H1 (cell line): ENCODE data around the gene IRAG1. TPM values are rescaled to one million over a fixed set of nuclear protein-coding genes. Genes with fewer than 3 reads are reported as not detected.

Experiments used
- CTCF ChIA-PET: fragments of 300-600 bp; sonication (Branson Sonifier 250); formaldehyde crosslinking; loops from one replicate; lab custom pipeline; 2021; ENCODE audit not compliant: partially characterized antibody; lab: Charles Lee
- POLR2A ChIA-PET: fragments of 300-600 bp; sonication (Branson Sonifier 250); formaldehyde crosslinking; loops from one replicate; lab custom pipeline; 2021; ENCODE audit warnings: inconsistent platforms; ENCODE audit not compliant: partially characterized antibody; lab: Charles Lee
- DNase-seq, 2 experiments: peaks; one replicate each; pipeline versions ENCODE4 v3.0.0 to v3.0.0-alpha.2; 2010 to 2022; ENCODE audit warnings: low spot score in 2 of 2, low read depth in 1 of 2, mixed read lengths in 1 of 2
- FAIRE-seq: peaks from 2 replicates; lab custom pipeline; 2011; peaks lifted over from hg19 to GRCh38; lab: Jason Lieb, UNC
- H2AFZ ChIP-seq: 2 replicates; pipeline ENCODE4 v1.8.1; 2012; ENCODE audit warnings: low read length, inconsistent platforms
- H2AK5ac ChIP-seq: 2 replicates; pipeline ENCODE4 v1.6.1; 2013; ENCODE audit warnings: low read depth, low read length
- H2BK120ac ChIP-seq: replicated peaks from 2 replicates; pipeline ENCODE3; 2013; ENCODE audit warnings: low read depth, low read length, inconsistent platforms
- H2BK12ac ChIP-seq: 2 replicates; pipeline ENCODE4 v1.6.1; 2013; ENCODE audit warnings: low read depth, low read length
- H2BK15ac ChIP-seq: 2 replicates; pipeline ENCODE4 v1.6.1; 2013; ENCODE audit warnings: low read length
- H2BK20ac ChIP-seq: 2 replicates; pipeline ENCODE4 v1.6.1; 2013; ENCODE audit warnings: low read length
- H2BK5ac ChIP-seq: 2 replicates; pipeline ENCODE4 v1.6.1; 2013; ENCODE audit warnings: low read depth, low read length
- H3K14ac ChIP-seq: 2 replicates; pipeline ENCODE4 v1.6.1; 2013; ENCODE audit warnings: inconsistent platforms; ENCODE audit not compliant: insufficient read length
- H3K18ac ChIP-seq: 2 replicates; pipeline ENCODE4 v1.6.1; 2013; ENCODE audit warnings: low read length; ENCODE audit errors: extremely low read depth
- H3K23ac ChIP-seq: 2 replicates; pipeline ENCODE4 v1.6.1; 2013; ENCODE audit warnings: inconsistent platforms; ENCODE audit not compliant: insufficient read length
- H3K23me2 ChIP-seq: 2 replicates; pipeline ENCODE4 v1.6.1; 2013; ENCODE audit warnings: low read depth, low read length
- H3K27ac ChIP-seq: 2 replicates; pipeline ENCODE4 v1.6.1; 2011; ENCODE audit warnings: low read depth, low read length, inconsistent platforms
- H3K27me3 ChIP-seq, 4 experiments: replicated peaks in 1 of 4; 1 replicate in 1 of 4; 2 replicates in 3 of 4; pipeline versions ENCODE4 v1.6.1 to v1.8.1; 2011 to 2013; ENCODE audit warnings: low read length in 3 of 4, mild to moderate bottlenecking in 3 of 4, inconsistent platforms in 2 of 4, mixed read lengths in 2 of 4, moderate library complexity in 1 of 4; ENCODE audit not compliant: control insufficient read depth in 3 of 4, insufficient read depth in 3 of 4; ENCODE audit errors: extremely low read depth in 1 of 4
- H3K36me3 ChIP-seq, 4 experiments: 2 replicates each; pipeline versions ENCODE4 v1.6.1 to v1.8.1; 2011 to 2013; ENCODE audit warnings: mild to moderate bottlenecking in 4 of 4, low read length in 3 of 4, moderate library complexity in 2 of 4, control low read depth in 1 of 4, inconsistent platforms in 1 of 4; ENCODE audit not compliant: insufficient read depth in 4 of 4, control insufficient read depth in 2 of 4
- H3K4ac ChIP-seq: replicated peaks from 2 replicates; pipeline ENCODE3; 2013; ENCODE audit warnings: low read length, low read depth, mixed read lengths, inconsistent platforms; ENCODE audit not compliant: insufficient read length
- H3K4me1 ChIP-seq, 4 experiments: replicated peaks in 1 of 4; 1 replicate in 1 of 4; 2 replicates in 3 of 4; pipeline versions ENCODE4 v1.6.1 to v1.8.1; 2011 to 2013; ENCODE audit warnings: low read length in 3 of 4, inconsistent platforms in 2 of 4, mixed read lengths in 1 of 4; ENCODE audit not compliant: insufficient read depth in 4 of 4, control insufficient read depth in 3 of 4
- H3K4me2 ChIP-seq, 2 experiments: 2 replicates each; pipeline versions ENCODE4 v1.6.1 to v1.8.1; 2011 to 2013; ENCODE audit warnings: low read depth in 2 of 2, low read length in 2 of 2, control low read depth in 1 of 2, inconsistent platforms in 1 of 2, mild to moderate bottlenecking in 1 of 2; ENCODE audit not compliant: insufficient read depth in 1 of 2
- H3K4me3 ChIP-seq, 4 experiments: fragments of 200-600, 300-600 bp in 1 of 4; sonication (generic), shearing (Covaris generic), sonication (Bioruptor Twin) in 1 of 4; 2 replicates each; pipeline versions ENCODE4 v1.5.1 to v1.8.1; 2011 to 2016; ENCODE audit warnings: low read length in 4 of 4, low read depth in 3 of 4, control low read depth in 2 of 4, inconsistent platforms in 2 of 4, mild to moderate bottlenecking in 2 of 4, mixed read lengths in 1 of 4, moderate library complexity in 1 of 4; ENCODE audit not compliant: insufficient read depth in 2 of 4; ENCODE audit errors: extremely low read depth in 1 of 4
- H3K56ac ChIP-seq: replicated peaks from 2 replicates; pipeline ENCODE3; 2013; ENCODE audit warnings: low read depth, mild to moderate bottlenecking, mixed read lengths, low read length, inconsistent platforms; ENCODE audit not compliant: insufficient read length
- H3K79me1 ChIP-seq: 2 replicates; pipeline ENCODE4 v1.6.1; 2013; ENCODE audit warnings: low read depth, low read length, control low read depth
- H3K79me2 ChIP-seq, 2 experiments: 2 replicates each; pipeline versions ENCODE4 v1.6.1 to v1.8.1; 2012 to 2013; ENCODE audit warnings: low read length in 2 of 2, mild to moderate bottlenecking in 2 of 2, inconsistent platforms in 1 of 2; ENCODE audit not compliant: insufficient read depth in 2 of 2, control insufficient read depth in 1 of 2
- H3K9ac ChIP-seq, 4 experiments: replicated peaks in 1 of 4; 1 replicate in 1 of 4; 2 replicates in 3 of 4; pipeline versions ENCODE4 v1.6.1 to v1.8.1; 2011 to 2013; ENCODE audit warnings: low read depth in 3 of 4, low read length in 3 of 4, control low read depth in 2 of 4, mild to moderate bottlenecking in 2 of 4, moderate library complexity in 2 of 4, inconsistent platforms in 1 of 4; ENCODE audit errors: extremely low read depth in 1 of 4
- H3K9me3 ChIP-seq, 2 experiments: 2 replicates each; pipeline versions ENCODE4 v1.6.1 to v1.8.1; 2012 to 2013; ENCODE audit warnings: mild to moderate bottlenecking in 2 of 2, moderate library complexity in 2 of 2, control low read depth in 1 of 2, inconsistent platforms in 1 of 2, low read depth in 1 of 2, low read length in 1 of 2, mixed read lengths in 1 of 2; ENCODE audit not compliant: insufficient read depth in 2 of 2
- H4K20me1 ChIP-seq, 2 experiments: replicated peaks in 1 of 2; 2 replicates each; pipeline versions ENCODE3 to v1.8.1; 2011 to 2013; ENCODE audit warnings: inconsistent platforms in 2 of 2, low read length in 2 of 2, mild to moderate bottlenecking in 1 of 2; ENCODE audit not compliant: insufficient read depth in 2 of 2, control insufficient read depth in 1 of 2
- H4K5ac ChIP-seq: 2 replicates; pipeline ENCODE4 v1.6.1; 2013; ENCODE audit warnings: low read length, low read depth, mixed read lengths, inconsistent platforms; ENCODE audit not compliant: insufficient read length
- H4K8ac ChIP-seq: 2 replicates; pipeline ENCODE4 v1.8.0; 2013; ENCODE audit warnings: mild to moderate bottlenecking, moderate library complexity, low read length, inconsistent platforms; ENCODE audit not compliant: insufficient read depth; ENCODE audit errors: extremely low read depth
- H4K91ac ChIP-seq: replicated peaks from 2 replicates; pipeline ENCODE3; 2013; ENCODE audit warnings: low read length, mixed read lengths, inconsistent platforms; ENCODE audit not compliant: insufficient read length
- ATF3 ChIP-seq: IDR thresholded peaks from 2 replicates; pipeline ENCODE4 v1.6.1; 2011; ENCODE audit warnings: low read depth, mild to moderate bottlenecking, low read length; ENCODE audit not compliant: insufficient read depth
- CTCF ChIP-seq, 3 experiments: IDR thresholded peaks; 1 replicate in 2 of 3; 2 replicates in 1 of 3; pipeline versions ENCODE4 v1.5.1 to v1.6.1; 2011; ENCODE audit warnings: low read length in 3 of 3, mild to moderate bottlenecking in 3 of 3, inconsistent platforms in 2 of 3, low read depth in 1 of 3, moderate library complexity in 1 of 3; ENCODE audit not compliant: insufficient read depth in 1 of 3; ENCODE audit errors: control extremely low read depth in 1 of 3
- JUN ChIP-seq: IDR thresholded peaks from 2 replicates; pipeline ENCODE4 v1.6.1; 2011; ENCODE audit warnings: low read depth, mild to moderate bottlenecking, improper control_type of control experiment, low read length
- KDM4A ChIP-seq: IDR thresholded peaks from one replicate; pipeline ENCODE4 v1.7.1; 2012; ENCODE audit warnings: low read depth, mild to moderate bottlenecking, moderate library complexity, low read length, inconsistent platforms; ENCODE audit not compliant: severe bottlenecking
- MAFK ChIP-seq: IDR thresholded peaks from 2 replicates; pipeline ENCODE4 v1.6.1; 2012; ENCODE audit warnings: low read depth, mild to moderate bottlenecking, improper control_type of control experiment, low read length
- NRF1 ChIP-seq: IDR thresholded peaks from 2 replicates; pipeline ENCODE4 v1.6.1; 2011; ENCODE audit warnings: mild to moderate bottlenecking, low read depth, low read length, improper control_type of control experiment
- RAD21 ChIP-seq, 2 experiments: IDR thresholded peaks in 1 of 2; conservative IDR thresholded peaks in 1 of 2; 2 replicates each; pipeline ENCODE4 v1.6.1; 2011; ENCODE audit warnings: low read depth in 2 of 2, low read length in 2 of 2, improper control_type of control experiment in 1 of 2, inconsistent platforms in 1 of 2, mild to moderate bottlenecking in 1 of 2, moderate library complexity in 1 of 2
- RXRA ChIP-seq: IDR thresholded peaks from 2 replicates; pipeline ENCODE4 v1.6.1; 2011; ENCODE audit warnings: low read depth, mild to moderate bottlenecking, low read length, moderate library complexity; ENCODE audit not compliant: insufficient read depth
- SIN3A ChIP-seq, 2 experiments: IDR thresholded peaks in 1 of 2; conservative IDR thresholded peaks in 1 of 2; 2 replicates each; pipeline ENCODE4 v1.6.1; 2011 to 2012; ENCODE audit warnings: low read length in 2 of 2, improper control_type of control experiment in 1 of 2, low read depth in 1 of 2, mild to moderate bottlenecking in 1 of 2
- ZNF274 ChIP-seq: IDR thresholded peaks from 2 replicates; pipeline ENCODE4 v1.7.0; 2012; ENCODE audit warnings: low read length, borderline replicate concordance; ENCODE audit errors: extremely low read depth
- WGBS, 2 experiments: shearing (Covaris generic) in 1 of 2; methylation state at CpG; one replicate each; pipeline versions ENCODE4 v1.1.6 to v1.1.7; 2013 to 2015; ENCODE audit warnings: low lambda C conversion rate in 2 of 2, mixed read lengths in 2 of 2, inconsistent platforms in 1 of 2, low coverage in 1 of 2, missing lambda C conversion rate in 1 of 2; ENCODE audit not compliant: insufficient replicate concordance in 2 of 2, insufficient coverage in 1 of 2, insufficient read length in 1 of 2; ENCODE audit errors: extremely low coverage in 1 of 2, missing lambda C conversion rate in 1 of 2; 5-methylcytosine and 5-hydroxymethylcytosine counted together
- polyA plus RNA-seq, 7 experiments: library from polyadenylated mRNA; depleted of rRNA in 3 of 7; stranded (reverse) in 5 of 7; unstranded in 2 of 7; fragments of >200 nt in 5 of 7; fragments of 200-250 nt in 2 of 7; gene quantifications; 1 replicate in 5 of 7; 2 replicates in 1 of 7; 4 replicates in 1 of 7; pipeline versions ENCODE4 v1.2.1 to v1.2.3, GENCODE V29; 2011 to 2013; ENCODE audit warnings: missing spikeins in 2 of 7, mixed read lengths in 2 of 7
- total RNA-seq: library from RNA; stranded (reverse); fragmentation: NEBNext Ultra II Directional; extraction: Animal tissue kit (Norgen Biotek cat#: 25700); gene quantifications from 2 replicates; pipeline ENCODE4 v1.2.1, GENCODE V29; 2021

IRAG1 gene
- total and polyA plus RNA-seq, 2 of the 8 experiments (the other 6 are each of a cell fraction or from before 2014, with no cell fraction given), result 1.8 to 2.7 TPM

- no peak overlapping the region for H4K5ac ChIP-seq
- no peak for FAIRE-seq
- 78% methylated on average over 2 of the region's 2 CpGs; no CpG with 5 or more reads in 1 of the 2 experiments for WGBS, 2 experiments
- no peak for TF ChIP-seq SIN3A (conservative IDR thresholded peaks at IDR 0.05 in 1 of 2, IDR thresholded peaks at IDR 0.05 in 1 of 2; ENCODE audit: low read depth in 1 of 2, low read length in 2 of 2)
- no peak for TF ChIP-seq RAD21 (IDR thresholded peaks at IDR 0.05 in 1 of 2, conservative IDR thresholded peaks at IDR 0.05 in 1 of 2; ENCODE audit: low read depth in 2 of 2, low read length in 2 of 2)
- TF ChIP-seq ZNF274, result no peak
- TF ChIP-seq CTCF (IDR thresholded peaks at IDR 0.05; ENCODE audit: control extremely low read depth in 1 of 3, insufficient read depth in 1 of 3, low read depth in 1 of 3, low read length in 3 of 3), result no peak
- TF ChIP-seq KDM4A, result no peak
- no peak for TF ChIP-seq ATF3
- TF ChIP-seq JUN, result no peak
- TF ChIP-seq RXRA, result no peak
- TF ChIP-seq NRF1, result no peak
- TF ChIP-seq MAFK, result no peak
These were observed 26.1 kb upstream of the IRAG1 start for GRCh38 chr11:10719616-10720015.

More at GRCh38 chr11:10719616-10720015, 26.1 kb upstream of the IRAG1 start:
- no peaks in the 10 kb centered on the region for H3K23me2 ChIP-seq
- no peak overlapping the region for H3K18ac ChIP-seq
- H2AFZ ChIP-seq, result no peak overlapping the region
- DNase-seq, result no peak
- no peak overlapping the region for H2BK15ac ChIP-seq
- H3K27me3 ChIP-seq, result no peaks in the 10 kb centered on the region
- H2BK20ac ChIP-seq, result no peak overlapping the region
- H3K4ac ChIP-seq, result no peak overlapping the region
- no peak overlapping the region for H2AK5ac ChIP-seq
- no peaks in the 10 kb centered on the region for H4K20me1 ChIP-seq
- no peaks in the 10 kb centered on the region for H3K4me1 ChIP-seq
- no peak overlapping the region for H2BK120ac ChIP-seq
- no peak overlapping the region for H3K4me2 ChIP-seq
- ChIA-PET POLR2A (no interaction called here), CTCF (interaction anchor here (0.6 to 1.5 kb wide), 6 partner anchors 9 to 353 kb away, joined by 3 to 6 read pairs (median 4); no protein-coding TSS in a partner anchor)
- no peaks in the 10 kb centered on the region for H3K79me1 ChIP-seq
- no peak overlapping the region for H3K23ac ChIP-seq
- no peak overlapping the region for H2BK12ac ChIP-seq
- no peaks in the 10 kb centered on the region for H3K9me3 ChIP-seq
- no peak overlapping the region for H4K8ac ChIP-seq
- no peaks in the 10 kb centered on the region for H3K36me3 ChIP-seq
- no peak overlapping the region for H2BK5ac ChIP-seq
- H3K56ac ChIP-seq, result no peak overlapping the region
- H3K14ac ChIP-seq, result no peak overlapping the region
- H3K4me3 ChIP-seq, result no peak overlapping the region
- no peak overlapping the region for H4K91ac ChIP-seq
- H3K9ac ChIP-seq, result no peak overlapping the region
- H3K79me2 ChIP-seq, result no peaks in the 10 kb centered on the region
- H3K27ac ChIP-seq, result no peak overlapping the region
